SKM-1 treated with dmso at 0.1 percent for 144 hours (cell line): ENCODE results near the gene VEGFA.

Source experiments
- DNase-seq: peaks from one replicate; lab custom pipeline; 2025; ENCODE audit not compliant: unreplicated experiment; lab: John Stamatoyannopoulos, UW

Gene VEGFA

GRCh38 chr6:43771858-43772680 is 2.1 kb downstream of the VEGFA start:
- peak; percentile 38 for DNase-seq

DNA sequence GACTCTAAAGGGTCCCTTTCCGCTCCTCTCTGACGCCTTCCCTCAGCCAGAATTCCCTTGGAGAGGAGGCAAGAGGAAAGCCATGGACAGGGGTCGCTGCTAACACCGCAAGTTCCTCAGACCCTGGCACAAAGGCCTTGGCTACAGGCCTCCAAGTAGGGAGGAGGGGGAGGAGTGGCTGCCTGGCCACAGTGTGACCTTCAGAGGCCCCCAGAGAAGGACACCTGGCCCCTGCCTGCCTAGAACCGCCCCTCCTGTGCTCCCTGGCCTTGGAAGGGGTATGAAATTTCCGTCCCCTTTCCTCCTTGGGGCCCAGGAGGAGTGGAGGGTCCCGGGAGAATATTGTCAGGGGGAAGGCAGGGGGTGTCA is 2.7 kb downstream of the VEGFA start:
- no peak for DNase-seq

DNA sequence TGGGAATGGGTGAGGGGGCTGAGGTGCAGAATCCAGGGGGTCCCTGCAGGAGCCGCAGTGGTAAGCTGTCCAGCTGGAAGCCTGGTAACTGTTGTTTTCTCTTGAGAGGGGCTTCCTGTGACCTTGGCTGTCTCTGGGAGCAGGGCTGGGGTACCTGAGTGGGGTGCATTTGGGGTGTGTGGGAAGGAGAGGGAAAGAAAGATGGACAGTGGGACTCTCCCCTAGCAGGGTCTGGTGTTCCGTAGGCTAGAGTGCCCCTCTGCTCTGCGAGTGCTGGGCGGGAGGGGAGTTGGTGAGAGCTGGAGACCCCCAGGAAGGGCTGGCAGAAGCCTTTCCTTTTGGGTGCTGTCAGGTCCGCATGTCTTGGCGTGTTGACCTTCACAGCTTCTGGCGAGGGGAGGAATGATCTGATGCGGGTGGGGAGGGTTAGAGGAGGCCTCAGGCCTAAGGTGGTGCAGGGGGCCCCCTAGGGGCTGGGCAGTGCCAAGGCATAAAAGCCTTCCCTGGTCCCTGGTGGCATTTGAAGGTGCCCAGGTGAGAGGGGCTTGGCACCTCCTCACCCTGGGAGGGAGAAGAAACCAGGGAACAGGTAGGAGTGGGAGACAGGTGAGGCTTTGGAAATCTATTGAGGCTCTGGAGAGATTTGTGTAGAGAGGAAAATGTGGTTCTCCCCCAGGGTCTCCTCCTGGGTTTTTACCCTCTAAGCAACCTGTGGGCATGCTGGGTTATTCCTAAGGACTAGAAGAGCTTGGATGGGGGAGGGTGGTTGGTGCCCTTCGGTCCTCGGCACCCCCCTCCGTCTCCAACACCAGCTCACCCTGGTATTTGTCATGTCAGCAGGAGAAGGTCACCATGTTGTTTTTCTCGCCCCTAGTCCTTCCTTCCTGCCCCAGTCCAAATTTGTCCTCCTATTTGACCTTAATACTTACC is 3.3 kb downstream of the VEGFA start:
- DNase-seq, result peak; percentile 72

DNA sequence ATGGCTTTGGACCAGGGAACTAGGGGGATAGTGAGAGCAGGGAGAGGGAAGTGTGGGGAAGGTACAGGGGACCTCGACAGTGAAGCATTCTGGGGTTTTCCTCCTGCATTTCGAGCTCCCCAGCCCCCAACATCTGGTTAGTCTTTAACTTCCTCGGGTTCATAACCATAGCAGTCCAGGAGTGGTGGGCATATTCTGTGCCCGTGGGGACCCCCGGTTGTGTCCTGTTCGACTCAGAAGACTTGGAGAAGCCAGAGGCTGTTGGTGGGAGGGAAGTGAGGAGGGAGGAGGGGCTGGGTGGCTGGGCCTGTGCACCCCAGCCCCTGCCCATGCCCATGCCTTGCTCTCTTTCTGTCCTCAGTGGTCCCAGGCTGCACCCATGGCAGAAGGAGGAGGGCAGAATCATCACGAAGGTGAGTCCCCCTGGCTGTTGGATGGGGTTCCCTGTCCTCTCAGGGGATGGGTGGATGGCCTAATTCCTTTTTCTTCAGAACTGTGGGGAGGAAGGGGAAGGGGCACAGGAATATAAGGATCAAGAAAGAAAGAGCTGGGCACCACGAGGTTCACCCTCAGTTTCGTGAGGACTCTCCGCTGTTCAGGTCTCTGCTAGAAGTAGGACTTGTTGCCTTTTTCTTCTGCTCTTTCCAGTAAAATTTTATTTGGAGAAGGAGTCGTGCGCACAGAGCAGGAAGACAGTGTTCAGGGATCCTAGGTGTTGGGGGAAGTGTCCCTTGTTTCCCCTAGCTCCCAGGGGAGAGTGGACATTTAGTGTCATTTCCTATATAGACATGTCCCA is 4.2 kb downstream of the VEGFA start:
- no peak for DNase-seq

- peak; percentile 59 for DNase-seq
Observed at GRCh38 chr6:43774776-43775534, 4.9 kb downstream of the VEGFA start.

- no peak for DNase-seq
Observed at GRCh38 chr6:43775535-43775885, 5.5 kb downstream of the VEGFA start.

DNA sequence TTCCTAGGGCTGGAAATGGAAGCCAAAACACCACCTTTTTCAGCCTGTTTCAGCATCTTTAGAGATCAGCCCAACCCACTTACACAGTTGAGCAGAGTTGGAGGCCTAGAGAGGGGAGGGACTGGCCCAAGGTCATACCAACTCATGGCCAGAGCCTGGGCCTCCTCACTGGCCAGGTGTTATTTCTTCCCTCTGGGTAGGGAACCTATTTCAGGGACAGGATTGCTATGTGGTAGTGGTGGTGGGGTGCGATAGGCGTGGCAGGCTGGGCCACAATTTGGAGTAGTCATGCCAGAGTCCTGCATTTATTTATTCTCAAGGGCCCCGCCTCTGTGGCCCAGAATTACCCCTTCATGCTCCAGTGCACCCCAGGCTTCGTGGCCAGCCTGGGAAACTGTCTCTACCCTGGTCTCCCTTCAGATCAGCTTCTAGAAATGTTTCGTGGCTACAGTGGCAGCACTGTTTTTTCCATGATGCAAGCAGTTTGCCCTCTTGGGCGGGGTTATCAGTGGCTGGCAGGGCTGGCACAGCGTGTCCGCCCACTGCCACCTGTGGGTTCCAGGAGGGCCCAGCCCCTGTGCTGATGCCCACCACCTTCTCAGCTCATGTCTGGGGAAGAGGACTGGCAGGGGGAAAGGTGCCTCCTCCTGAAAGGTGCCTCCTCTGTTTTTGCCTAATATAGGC is 6.2 kb downstream of the VEGFA start:
- DNase-seq, result no peak

GRCh38 chr6:43776799-43777776 is 7.1 kb downstream of the VEGFA start:
- no peak for DNase-seq

DNA sequence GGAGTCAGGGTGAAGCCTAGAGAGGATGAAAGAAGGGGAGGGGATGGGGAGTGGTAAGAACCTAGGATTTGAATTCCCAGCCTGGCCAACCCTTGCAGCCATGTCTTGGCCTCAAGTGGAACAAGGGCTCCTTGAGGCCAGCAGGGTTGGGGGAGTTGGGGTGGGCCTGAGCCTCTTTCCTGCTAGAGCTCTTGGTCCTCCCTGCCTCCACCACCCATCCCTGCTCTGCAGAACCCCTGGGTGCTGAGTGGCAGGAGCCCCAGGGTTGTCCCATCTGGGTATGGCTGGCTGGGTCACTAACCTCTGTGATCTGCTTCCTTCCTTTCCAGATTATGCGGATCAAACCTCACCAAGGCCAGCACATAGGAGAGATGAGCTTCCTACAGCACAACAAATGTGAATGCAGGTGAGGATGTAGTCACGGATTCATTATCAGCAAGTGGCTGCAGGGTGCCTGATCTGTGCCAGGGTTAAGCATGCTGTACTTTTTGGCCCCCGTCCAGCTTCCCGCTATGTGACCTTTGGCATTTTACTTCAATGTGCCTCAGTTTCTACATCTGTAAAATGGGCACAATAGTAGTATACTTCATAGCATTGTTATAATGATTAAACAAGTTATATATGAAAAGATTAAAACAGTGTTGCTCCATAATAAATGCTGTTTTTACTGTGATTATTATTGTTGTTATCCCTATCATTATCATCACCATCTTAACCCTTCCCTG is 8.3 kb downstream of the VEGFA start:
- DNase-seq, result no peak

DNA sequence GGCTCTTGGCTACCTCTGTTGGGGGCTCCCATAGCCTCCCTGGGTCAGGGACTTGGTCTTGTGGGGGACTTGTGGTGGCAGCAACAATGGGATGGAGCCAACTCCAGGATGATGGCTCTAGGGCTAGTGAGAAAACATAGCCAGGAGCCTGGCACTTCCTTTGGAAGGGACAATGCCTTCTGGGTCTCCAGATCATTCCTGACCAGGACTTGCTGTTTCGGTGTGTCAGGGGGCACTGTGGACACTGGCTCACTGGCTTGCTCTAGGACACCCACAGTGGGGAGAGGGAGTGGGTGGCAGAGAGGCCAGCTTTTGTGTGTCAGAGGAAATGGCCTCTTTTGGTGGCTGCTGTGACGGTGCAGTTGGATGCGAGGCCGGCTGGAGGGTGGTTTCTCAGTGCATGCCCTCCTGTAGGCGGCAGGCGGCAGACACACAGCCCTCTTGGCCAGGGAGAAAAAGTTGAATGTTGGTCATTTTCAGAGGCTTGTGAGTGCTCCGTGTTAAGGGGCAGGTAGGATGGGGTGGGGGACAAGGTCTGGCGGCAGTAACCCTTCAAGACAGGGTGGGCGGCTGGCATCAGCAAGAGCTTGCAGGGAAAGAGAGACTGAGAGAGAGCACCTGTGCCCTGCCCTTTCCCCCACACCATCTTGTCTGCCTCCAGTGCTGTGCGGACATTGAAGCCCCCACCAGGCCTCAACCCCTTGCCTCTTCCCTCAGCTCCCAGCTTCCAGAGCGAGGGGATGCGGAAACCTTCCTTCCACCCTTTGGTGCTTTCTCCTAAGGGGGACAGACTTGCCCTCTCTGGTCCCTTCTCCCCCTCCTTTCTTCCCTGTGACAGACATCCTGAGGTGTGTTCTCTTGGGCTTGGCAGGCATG is 9.2 kb downstream of the VEGFA start:
- DNase-seq, result no peak

DNA sequence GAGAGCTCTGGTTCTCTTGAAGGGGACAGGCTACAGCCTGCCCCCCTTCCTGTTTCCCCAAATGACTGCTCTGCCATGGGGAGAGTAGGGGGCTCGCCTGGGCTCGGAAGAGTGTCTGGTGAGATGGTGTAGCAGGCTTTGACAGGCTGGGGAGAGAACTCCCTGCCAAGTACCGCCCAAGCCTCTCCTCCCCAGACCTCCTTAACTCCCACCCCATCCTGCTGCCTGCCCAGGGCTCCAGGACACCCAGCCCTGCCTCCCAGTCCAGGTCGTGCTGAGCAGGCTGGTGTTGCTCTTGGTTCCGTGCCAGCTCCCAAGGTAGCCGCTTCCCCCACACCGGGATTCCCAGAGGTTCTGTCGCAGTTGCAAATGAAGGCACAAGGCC is 9.8 kb downstream of the VEGFA start:
- DNase-seq, result no peak

GRCh38 chr6:43780293-43780692 is 10.3 kb downstream of the VEGFA start:
- no peak for DNase-seq

- no peak for DNase-seq
Observed at GRCh38 chr6:43780941-43781928, 11.2 kb downstream of the VEGFA start.

DNA sequence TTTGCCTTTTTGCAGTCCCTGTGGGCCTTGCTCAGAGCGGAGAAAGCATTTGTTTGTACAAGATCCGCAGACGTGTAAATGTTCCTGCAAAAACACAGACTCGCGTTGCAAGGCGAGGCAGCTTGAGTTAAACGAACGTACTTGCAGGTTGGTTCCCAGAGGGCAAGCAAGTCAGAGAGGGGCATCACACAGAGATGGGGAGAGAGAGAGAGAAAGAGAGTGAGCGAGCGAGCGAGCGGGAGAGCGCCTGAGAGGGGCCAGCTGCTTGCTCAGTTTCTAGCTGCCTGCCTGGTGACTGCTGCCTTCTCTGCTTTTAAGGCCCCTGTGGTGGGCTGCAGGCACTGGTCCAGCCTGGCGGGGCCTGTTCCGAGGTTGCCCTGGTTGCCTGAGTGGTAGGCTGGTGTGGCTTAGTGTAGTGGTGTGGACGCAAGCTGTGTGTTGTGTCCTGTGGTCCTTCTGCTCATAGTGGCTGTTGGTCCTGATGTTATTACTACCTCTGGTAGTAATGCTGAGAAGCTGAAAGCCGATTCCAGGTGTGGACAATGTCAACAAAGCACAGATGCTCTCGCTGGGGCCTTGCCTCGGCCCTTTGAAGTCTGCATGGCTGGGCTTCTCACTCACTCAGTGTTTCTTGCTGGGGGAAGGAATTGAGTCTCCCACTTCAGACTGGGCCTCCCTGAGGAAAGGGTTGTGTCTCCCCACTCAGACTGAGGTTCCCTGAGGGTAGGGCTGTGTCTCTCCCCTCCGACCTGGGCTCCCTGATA is 12.1 kb downstream of the VEGFA start:
- DNase-seq, result no peak

DNA sequence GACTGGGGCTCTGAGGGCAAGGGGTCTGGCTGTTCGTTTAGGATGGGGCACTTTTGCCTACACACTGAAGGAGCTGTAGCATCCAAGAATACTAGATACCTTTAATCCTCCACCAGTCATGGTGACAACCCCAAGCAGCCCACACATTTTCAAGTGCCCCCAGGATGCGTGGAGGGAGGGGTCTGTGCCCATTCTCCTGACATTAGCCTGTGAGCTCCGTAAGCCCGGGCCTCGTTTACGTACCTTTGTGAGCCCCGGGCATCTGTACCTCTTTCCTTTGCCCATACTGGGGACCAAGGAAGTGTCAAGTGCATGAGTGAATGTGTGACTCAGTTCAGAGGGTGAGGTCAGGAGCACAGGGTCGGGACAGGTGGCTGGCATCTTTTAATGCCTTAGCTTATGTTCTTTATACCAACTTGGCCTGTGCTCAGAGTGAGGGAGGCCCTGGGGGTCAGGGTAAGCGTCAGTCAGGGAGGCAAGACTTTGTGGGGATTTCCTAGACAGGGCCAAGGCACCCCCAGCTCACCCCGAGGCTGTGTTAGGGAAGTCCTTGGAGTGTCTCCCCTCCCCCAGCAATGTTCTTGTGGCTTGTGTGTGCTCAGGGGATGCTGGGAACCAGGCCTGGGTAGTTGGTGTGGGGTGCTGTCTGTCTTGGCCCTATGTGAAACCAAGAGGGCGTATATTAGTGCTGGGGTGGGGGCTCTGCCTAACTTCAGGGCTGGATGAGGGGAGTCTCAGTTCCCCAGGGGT is 12.9 kb downstream of the VEGFA start:
- DNase-seq, result no peak
